TTC549 (cell line): ENCODE measurements around the gene IL1F10.

Source experiments
- FAIRE-seq: peaks from 2 replicates; lab custom pipeline; 2012; peaks lifted over from hg19 to GRCh38; lab: Jason Lieb, UNC

The IL1F10 gene

DNA sequence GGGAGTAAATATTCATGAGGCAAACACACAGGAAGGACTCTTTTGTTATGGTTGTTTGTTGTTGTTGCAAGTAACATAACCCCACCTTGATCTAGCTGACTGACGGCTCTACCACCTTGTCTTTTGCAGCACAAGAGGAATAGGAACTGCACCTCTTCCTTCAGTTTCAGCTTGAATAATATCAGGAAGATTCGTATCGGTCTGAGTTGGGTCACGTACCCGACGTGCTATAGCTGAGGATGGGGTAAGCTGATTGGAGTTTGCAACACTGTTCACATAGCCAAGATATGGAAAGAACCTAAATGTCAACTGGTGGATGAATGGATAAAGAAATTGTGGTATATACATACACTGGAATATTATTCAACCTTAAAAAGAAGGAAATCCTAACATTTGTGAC lies 45.1 kb downstream of the IL1F10 start:
- no peak for FAIRE-seq

DNA sequence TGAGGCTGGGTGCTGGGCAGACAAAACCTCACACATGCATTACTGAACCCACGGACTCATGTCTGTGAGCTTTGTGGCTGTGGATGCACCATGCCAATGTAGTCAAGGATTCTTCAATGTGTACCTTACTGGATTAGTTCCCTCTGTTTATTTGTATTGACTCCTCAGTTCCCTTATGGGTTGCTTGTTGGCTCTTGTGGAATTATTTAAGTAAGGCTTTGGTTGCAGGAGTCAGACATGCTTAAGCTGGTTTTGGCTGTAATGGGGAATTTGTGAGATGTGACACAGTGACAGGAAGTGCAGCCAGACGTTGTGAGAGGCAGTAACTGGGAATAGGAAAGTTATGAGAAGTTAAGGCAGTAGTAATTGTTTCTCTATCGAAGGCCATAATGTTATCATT lies 46.0 kb downstream of the IL1F10 start:
- no peak for FAIRE-seq

DNA sequence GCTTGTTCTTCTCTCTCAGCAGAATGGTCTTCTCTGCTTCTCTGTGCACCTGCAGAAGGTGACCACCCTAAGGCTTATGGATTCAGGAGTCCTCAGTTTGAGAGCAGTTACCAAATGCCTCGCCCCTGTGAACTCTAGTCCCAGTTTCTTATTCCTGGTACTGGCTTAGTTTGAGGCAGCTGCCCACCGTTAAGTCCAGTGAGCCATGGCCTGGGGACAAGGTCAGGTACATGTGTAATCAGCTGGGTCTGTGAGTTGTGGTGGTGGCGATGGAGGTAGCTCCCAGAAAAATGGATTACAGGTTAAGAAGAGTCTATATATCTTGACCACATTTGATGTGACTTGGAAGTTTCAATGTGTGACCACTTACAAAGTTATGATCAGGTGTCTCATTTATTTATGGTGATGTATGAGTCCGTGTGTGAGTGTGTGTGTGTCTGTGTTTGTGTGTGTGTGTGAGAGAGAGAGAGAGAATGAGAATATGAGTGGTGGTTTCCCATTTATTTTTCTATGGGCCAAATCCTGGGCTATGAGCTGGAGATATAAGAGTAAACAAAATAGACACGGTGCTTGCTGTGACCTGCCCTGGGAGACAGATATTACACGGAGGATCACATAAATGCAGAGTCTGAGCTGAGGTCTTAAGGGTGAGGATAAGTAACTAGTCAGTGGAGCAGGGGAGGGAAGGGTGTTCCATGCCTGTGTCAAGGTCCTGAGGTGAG lies 46.6 kb downstream of the IL1F10 start:
- no peak for FAIRE-seq

DNA sequence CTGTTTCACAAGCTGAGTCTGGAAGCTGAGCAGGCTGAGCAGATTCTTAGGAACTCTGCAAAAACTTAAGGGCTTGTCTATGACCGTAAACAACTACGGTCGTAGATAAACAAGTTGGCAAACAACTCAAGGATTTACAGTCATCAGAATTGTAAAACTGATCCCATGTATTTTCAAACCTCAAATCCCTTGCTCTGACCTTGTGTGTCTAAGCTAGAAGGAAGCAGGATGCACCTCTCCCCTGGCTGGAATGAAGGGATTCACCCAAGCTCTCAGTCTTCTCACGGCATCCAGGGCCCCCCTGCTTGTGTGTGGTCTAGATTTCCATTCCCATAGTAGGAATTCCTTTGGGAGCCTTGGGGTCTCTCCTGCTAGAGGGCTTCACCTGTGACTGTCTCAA lies 47.2 kb downstream of the IL1F10 start:
- no peak for FAIRE-seq

DNA sequence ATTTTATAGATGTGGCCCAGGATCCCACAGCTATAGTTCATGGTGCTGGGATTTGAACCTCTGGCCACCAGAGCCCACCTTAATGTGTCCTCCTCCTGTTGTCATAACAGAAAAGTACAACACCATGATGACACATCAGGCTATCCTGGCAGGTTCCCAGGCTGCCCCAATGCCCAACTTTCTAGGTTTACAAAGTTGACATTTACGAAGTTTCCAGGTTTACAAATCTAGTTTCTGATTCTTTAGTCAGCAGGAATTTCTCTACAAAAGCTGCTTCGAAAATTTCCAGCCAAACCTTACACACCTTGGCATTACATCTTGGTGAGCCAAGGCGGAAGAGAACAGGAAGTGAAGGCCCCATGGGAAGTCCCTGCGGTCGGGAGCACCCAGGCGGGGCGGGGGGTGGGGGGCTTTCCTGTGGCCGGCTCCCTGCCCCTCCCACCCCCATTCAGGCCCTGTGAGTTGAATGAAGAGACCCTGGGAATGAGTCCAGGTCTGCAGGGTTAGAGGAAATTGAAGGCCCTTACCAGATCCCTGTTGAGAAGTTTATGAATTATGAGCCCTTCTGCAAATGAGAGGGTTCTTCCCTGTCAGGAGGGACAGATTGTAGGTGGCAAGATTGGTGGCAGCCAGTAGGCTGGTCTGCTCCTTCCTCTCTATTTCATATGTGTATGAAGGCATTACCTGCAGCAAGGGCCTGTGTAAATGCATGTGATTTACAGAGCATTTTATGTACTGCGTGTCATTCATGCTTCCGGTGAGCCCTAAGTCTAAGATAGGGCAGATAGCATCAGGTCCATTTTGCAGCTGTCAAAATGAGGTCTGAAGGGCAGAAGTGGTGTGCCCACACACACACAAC lies 48.6 kb downstream of the IL1F10 start:
- FAIRE-seq = no peak

DNA sequence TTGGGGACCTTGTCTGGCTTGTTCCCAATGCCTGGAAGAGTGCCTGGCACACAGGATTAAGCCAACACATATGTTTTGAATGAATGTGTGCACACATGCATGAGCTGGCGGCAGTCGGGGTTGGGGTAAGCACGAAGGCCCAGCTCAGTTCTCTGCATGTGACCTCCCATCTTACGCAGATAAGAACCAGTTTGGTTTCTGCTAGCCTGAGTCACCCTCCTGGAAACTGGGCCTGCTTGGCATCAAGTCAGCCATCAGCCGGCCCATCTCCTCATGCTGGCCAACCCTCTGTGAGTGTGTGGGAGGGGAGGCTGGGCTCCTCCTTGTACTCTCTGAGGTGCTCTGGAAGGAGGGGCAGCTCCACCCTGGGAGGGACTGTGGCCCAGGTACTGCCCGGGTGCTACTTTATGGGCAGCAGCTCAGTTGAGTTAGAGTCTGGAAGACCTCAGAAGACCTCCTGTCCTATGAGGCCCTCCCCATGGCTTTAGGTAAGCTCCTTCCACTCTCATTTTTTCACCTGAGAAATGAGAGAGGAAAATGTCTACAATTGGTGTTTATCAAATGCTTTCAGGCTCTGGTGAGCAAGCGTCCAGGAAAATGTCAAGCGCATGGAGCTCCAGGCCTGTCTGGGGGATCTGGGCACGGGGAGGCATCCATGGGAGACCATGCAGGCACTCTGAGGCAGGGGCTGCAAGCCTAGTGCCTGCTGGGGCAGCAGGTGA lies 49.9 kb downstream of the IL1F10 start:
- no peak for FAIRE-seq

DNA sequence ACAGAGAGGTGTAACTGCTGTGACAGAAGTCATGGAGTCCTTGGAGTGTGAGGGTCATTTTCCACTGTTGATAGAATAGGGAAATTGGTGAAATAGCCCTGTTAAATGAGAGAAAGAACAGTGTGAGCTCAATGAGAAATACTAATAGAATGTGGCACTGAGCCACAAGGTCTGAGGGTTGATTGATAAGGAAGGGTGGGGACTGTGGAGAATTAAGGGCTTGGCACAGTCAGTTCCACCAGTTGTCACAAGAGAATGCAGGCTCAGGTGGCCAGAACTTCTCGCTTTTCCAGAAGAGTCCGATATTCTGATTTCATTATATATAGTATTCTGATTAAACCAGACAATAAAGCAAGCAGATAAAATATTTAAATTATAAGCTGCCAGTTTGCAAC lies 50.5 kb downstream of the IL1F10 start:
- FAIRE-seq = no peak

DNA sequence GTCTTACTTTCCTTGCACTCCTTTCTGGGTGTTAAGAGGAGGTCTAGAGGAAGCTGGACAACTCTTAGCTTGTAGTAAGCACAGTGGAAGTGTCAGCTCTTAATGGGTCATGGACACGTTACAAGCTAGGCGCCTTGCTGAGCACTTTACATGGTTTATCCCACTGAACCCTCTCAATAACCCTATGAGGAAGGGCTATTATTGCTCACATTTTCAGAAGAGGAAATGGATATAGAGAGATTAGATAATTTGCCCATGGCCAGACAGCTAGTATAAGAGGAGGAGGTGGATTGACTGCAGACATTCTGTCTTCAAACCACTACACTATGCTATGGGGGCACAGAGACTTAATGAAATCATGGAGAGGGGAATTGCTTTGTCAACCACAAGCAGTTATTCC lies 51.3 kb downstream of the IL1F10 start:
- FAIRE-seq = no peak

DNA sequence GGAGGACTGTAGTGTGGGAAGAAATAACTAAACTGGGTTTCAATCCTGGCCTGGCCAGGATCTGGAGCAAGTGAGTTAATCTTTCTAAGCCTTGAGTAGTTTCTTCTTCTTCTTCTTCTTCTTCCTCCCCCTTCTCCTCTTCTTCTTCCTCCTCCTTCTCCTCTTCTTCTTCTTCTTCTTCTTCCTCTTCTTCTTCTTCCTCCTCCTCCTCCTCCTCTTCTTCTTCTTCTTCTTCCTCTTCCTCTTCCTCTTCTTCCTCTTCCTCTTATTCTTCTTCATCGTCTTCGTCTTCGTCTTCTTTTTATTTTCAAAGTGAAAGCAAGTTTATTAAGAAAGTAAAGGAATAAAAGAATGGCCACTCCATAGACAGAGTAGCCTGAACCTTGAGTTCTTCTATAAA lies 53.1 kb downstream of the IL1F10 start:
- no peak for FAIRE-seq

DNA sequence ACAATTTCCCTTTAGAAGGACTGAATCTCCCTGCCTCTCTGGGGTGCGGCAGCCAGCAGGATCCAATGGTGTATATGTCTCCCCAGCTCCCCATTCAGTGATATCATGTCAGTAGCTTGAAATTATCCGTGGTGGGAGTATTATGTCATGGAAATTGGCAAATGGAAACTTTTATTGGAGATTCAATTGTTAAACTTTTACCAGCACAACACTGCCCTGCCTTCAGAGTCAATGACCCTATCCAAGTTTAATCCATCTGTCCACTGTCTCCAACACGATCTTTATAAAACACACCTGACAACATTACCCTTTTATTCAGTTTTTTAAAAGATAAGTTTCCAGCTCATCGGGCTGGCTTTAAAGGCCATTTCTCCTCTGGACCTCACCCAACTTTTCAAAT lies 54.6 kb downstream of the IL1F10 start:
- no peak for FAIRE-seq

DNA sequence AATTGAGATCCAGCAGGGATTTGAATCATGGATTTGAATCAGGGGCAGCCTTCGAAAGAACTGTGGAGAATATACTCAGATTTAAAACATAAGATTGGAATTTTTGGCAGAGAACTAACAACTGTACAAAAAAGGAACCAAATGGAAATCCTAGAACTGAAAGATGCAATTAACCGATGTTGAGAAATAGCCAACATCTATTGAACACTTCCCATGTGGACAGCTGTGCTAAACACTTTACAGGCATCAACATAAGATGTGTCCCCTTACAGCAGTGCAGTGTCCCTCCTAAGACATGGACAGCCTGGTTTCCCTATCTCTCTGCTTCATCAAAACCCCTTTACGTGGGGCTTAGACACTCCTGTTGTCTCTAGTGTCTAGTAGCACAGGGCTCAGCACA lies 56.0 kb downstream of the IL1F10 start:
- FAIRE-seq = no peak

DNA sequence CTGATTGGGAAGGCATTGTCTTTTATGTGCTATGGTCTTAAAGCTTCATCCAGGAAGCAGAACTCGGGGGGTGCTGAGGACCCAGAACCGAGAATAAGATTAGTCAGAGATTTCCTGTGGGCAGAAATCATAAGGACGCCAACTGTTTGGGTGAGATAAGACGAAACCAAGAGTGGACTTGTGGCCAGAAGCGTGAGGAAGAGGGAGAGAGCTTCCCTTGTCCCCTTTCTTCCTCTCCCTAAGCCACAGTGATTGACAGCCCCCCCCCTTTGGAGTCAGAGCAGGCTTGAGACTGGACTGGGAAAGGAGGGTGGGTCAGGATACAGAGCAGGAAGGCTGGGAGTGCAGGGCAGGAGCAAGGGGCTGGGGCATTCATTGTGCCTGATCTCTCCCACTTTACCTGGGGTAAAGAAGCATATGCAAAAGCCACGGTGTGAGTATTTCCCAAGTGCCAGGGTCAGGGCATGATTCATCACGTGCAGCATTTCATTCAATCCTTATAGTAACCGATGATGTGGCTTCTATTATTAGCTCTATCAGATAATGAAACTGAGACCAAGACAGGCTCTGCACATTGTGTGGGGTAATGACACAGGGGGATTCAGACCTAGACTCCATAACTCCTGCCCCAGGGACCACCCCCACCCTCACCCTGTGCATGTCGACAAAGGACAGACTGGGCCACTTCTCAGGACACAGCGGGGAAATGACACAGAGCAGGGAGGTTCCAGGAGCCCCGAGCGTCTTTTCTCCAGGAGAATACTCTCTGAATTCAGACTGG lies 56.6 kb downstream of the IL1F10 start:
- FAIRE-seq = no peak
